Prostate gland (tissue), 2 donors: ENCODE results near the gene GPBP1.

Source experiments
- POLR2AphosphoS5 ChIP-seq: sonication (generic); formaldehyde crosslinking; IDR thresholded peaks from one replicate; pipeline ENCODE4 v1.6.1; 2017; ENCODE audit warnings: antibody characterized with exemption
- TF ChIP-seq, protein P1 (sequence below), 4 experiments: fragments of 200-600 bp in 2 of 4; fragments of 450-650 bp in 2 of 4; sonication (generic) in 2 of 4; IDR thresholded peaks; 1 replicate in 3 of 4; 2 replicates in 1 of 4; pipeline ENCODE4 v1.5.1; 2016 to 2019; ENCODE audit warnings: antibody characterized with exemption in 4 of 4, mild to moderate bottlenecking in 2 of 4, moderate library complexity in 2 of 4

- TF ChIP-seq, protein P1, sequence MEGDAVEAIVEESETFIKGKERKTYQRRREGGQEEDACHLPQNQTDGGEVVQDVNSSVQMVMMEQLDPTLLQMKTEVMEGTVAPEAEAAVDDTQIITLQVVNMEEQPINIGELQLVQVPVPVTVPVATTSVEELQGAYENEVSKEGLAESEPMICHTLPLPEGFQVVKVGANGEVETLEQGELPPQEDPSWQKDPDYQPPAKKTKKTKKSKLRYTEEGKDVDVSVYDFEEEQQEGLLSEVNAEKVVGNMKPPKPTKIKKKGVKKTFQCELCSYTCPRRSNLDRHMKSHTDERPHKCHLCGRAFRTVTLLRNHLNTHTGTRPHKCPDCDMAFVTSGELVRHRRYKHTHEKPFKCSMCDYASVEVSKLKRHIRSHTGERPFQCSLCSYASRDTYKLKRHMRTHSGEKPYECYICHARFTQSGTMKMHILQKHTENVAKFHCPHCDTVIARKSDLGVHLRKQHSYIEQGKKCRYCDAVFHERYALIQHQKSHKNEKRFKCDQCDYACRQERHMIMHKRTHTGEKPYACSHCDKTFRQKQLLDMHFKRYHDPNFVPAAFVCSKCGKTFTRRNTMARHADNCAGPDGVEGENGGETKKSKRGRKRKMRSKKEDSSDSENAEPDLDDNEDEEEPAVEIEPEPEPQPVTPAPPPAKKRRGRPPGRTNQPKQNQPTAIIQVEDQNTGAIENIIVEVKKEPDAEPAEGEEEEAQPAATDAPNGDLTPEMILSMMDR (IDR thresholded peaks at IDR 0.05) = no peak
- no peak for TF ChIP-seq POLR2AphosphoS5
Observed at GRCh38 chr5:57152316-57152715, 21.5 kb upstream of the GPBP1 start.
